Common myeloid progenitor, CD34-positive (primary cell): ENCODE data around the gene ANKRD49.
A peak's percentile ranks its signal among the peaks of the same experiment; 100 is the strongest.

ENCODE experiments used
- CTCF ChIA-PET: fragments of 350-600 bp; sonication (Branson Sonifier 250); formaldehyde crosslinking; loops from one replicate; lab custom pipeline; 2021; ENCODE audit warnings: antibody characterized with exemption; lab: Charles Lee
- POLR2A ChIA-PET: fragments of 350-600 bp; sonication (Branson Sonifier 250); formaldehyde crosslinking; loops from one replicate; lab custom pipeline; 2021; ENCODE audit warnings: antibody characterized with exemption; lab: Charles Lee
- DNase-seq, 3 donors: peaks; one replicate each; pipeline versions ENCODE4 v3.0.0 to v3.0.0-alpha.2; 2013
- H3K27ac ChIP-seq, 2 experiments: 1 replicate in 1 of 2; 2 replicates in 1 of 2; pipeline ENCODE4 v1.7.0; 2013; ENCODE audit warnings: inconsistent platforms in 2 of 2, low read length in 2 of 2, mild to moderate bottlenecking in 2 of 2, low read depth in 1 of 2, moderate library complexity in 1 of 2; ENCODE audit not compliant: severe bottlenecking in 2 of 2, insufficient read depth in 1 of 2, poor library complexity in 1 of 2
- H3K27me3 ChIP-seq, 5 experiments: replicated peaks in 2 of 5; 1 replicate in 3 of 5; 2 replicates in 2 of 5; pipeline versions ENCODE4 v1.6.1 to v1.7.0; 2013; ENCODE audit warnings: low read length in 4 of 5, mild to moderate bottlenecking in 2 of 5, moderate library complexity in 2 of 5, inconsistent platforms in 1 of 5; ENCODE audit not compliant: insufficient read depth in 5 of 5, control insufficient read depth in 4 of 5
- H3K36me3 ChIP-seq, 4 experiments: 1 replicate in 2 of 4; 2 replicates in 2 of 4; pipeline versions ENCODE4 v1.6.1 to v1.7.0; 2013; ENCODE audit warnings: low read length in 3 of 4, control low read depth in 1 of 4, mild to moderate bottlenecking in 1 of 4; ENCODE audit not compliant: control insufficient read depth in 4 of 4, insufficient read depth in 4 of 4
- H3K4me1 ChIP-seq, 4 experiments: 1 replicate in 3 of 4; 2 replicates in 1 of 4; pipeline versions ENCODE4 v1.6.1 to v1.7.1; 2013; ENCODE audit warnings: low read length in 3 of 4, mild to moderate bottlenecking in 3 of 4, control low read depth in 1 of 4, inconsistent platforms in 1 of 4, moderate library complexity in 1 of 4; ENCODE audit not compliant: control insufficient read depth in 4 of 4, insufficient read depth in 4 of 4; ENCODE audit errors: control extremely low read depth in 1 of 4
- H3K4me3 ChIP-seq, 7 experiments: 1 replicate in 4 of 7; 2 replicates in 3 of 7; pipeline versions ENCODE4 v1.5.1 to v1.7.0; 2013; ENCODE audit warnings: mild to moderate bottlenecking in 7 of 7, low read length in 6 of 7, moderate library complexity in 6 of 7, inconsistent platforms in 2 of 7, low read depth in 2 of 7, control low read depth in 1 of 7; ENCODE audit not compliant: insufficient read depth in 4 of 7, control insufficient read depth in 1 of 7; ENCODE audit errors: extremely low read depth in 1 of 7
- H3K9me3 ChIP-seq, 5 experiments: 1 replicate in 4 of 5; 2 replicates in 1 of 5; pipeline versions ENCODE4 v1.6.1 to v1.7.1; 2013; ENCODE audit warnings: low read length in 4 of 5, mild to moderate bottlenecking in 2 of 5, inconsistent platforms in 1 of 5, low read depth in 1 of 5, moderate library complexity in 1 of 5; ENCODE audit not compliant: control insufficient read depth in 4 of 5, insufficient read depth in 2 of 5; ENCODE audit errors: control extremely low read depth in 1 of 5
- WGBS: methylation state at CpG from one replicate; pipeline ENCODE4 v1.1.5; 2013; ENCODE audit not compliant: insufficient coverage; 5-methylcytosine and 5-hydroxymethylcytosine counted together

Gene ANKRD49

GRCh38 chr11:94516725-94517124 is 22.9 kb downstream of the ANKRD49 start:
- Histone ChIP-seq H3K4me1 (peaks cover 0 to 18% (median 15%) of the 10 kb centered on the region in 4 experiments), H3K4me3 (no peak overlapping the region), H3K9me3 (no peaks in the 10 kb centered on the region), H3K27me3 (peaks cover 0 to 2% (median 0%) of the 10 kb centered on the region in 5 experiments), H3K27ac (no peak overlapping the region), H3K36me3 (no peaks in the 10 kb centered on the region)
- ChIA-PET CTCF (interaction anchor here (0.6 to 9.1 kb wide), 8 partner anchors 9 to 190 kb away, joined by 3 to 109 read pairs (median 3); no protein-coding TSS in a partner anchor), POLR2A (no interaction called here)
- 50% methylated on average over 1 of the region's 1 CpG for WGBS
- DNase-seq, result no peak

DNA sequence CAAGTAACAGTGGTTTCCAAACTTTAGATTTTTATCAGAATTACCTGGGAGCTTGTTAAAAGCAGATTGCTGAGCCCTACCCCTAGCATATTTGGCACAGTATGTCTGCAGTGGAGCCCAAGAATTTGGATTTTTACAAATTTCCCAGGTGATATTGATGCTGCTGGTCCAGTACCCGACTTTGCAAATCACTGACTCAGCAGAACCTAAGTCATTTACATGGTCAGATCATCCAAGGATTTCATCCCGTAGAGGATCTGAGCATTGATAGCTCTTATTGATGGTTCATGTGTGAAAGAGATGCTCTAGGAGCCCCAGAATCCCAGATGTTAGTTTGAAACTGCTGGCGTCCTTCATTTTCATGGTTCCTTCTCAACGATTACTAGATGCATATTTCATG is 24.5 kb downstream of the ANKRD49 start:
- POLR2A ChIA-PET, result no interaction called here
- Histone ChIP-seq H3K9me3 (no peaks in the 10 kb centered on the region), H3K36me3 (no peaks in the 10 kb centered on the region), H3K27me3 (peaks cover 0 to 2% (median 0%) of the 10 kb centered on the region in 5 experiments), H3K4me1 (peaks cover 0 to 3% (median under 1%) of the 10 kb centered on the region in 4 experiments), H3K27ac (no peak overlapping the region), H3K4me3 (no peak overlapping the region)
- DNase-seq, result no peak
- CTCF ChIA-PET, result interaction anchor here (0.5 to 9.1 kb wide), 8 partner anchors 15 to 223 kb away, joined by 3 to 109 read pairs (median 4); no protein-coding TSS in a partner anchor
- 83% methylated on average over 2 of the region's 4 CpGs for WGBS

DNA sequence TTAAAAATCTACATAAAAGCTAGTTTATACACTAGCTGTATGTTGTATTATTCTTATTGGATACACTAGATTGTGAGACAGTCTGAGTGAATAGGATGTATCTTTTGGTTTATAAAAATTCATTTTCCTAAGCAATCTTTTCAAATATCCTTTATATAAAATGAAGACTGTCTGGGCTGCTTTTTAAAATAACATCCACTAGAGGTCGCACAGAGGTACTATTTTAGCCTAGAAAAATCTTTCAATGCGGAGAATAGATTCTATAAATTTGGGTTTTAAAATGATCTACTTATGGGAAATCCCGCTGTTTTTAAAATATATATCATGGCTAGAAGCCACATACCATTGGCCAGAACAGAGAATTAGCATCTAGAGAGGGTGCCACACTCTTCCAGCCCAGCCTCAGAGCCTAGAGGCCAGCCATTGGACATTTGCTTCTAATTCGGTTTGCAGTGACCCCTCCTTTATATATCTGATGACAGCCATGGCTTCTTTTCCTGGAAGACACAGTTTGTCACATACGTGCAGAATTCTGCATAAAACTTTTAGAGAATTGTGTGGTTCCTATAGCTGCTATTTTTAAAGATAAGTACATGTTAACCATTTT is 25.8 kb downstream of the ANKRD49 start:
- H3K4me3 ChIP-seq, result no peak overlapping the region
- H3K36me3 ChIP-seq, result no peaks in the 10 kb centered on the region
- no peaks in the 10 kb centered on the region for H3K4me1 ChIP-seq
- ChIA-PET CTCF (interaction anchor here (0.6 to 9.1 kb wide), 18 partner anchors 8 to 1659 kb away, joined by 3 to 109 read pairs (median 4); partner anchors contain the start of gene PIWIL4), POLR2A (no interaction called here)
- DNase-seq, result peak; percentile 25 to 65 (median 52)
- no CpG with 5 or more reads among the region's 5 CpGs for WGBS
- H3K9me3 ChIP-seq, result no peaks in the 10 kb centered on the region
- peaks cover 0 to 2% (median 0%) of the 10 kb centered on the region in 5 experiments for H3K27me3 ChIP-seq
- no peak overlapping the region for H3K27ac ChIP-seq

GRCh38 chr11:94521684-94522083 is 27.9 kb downstream of the ANKRD49 start:
- H3K36me3 ChIP-seq, result no peaks in the 10 kb centered on the region
- H3K4me3 ChIP-seq, result no peak overlapping the region
- POLR2A ChIA-PET, result no interaction called here
- H3K27me3 ChIP-seq, result no peaks in the 10 kb centered on the region
- H3K27ac ChIP-seq, result no peak overlapping the region
- 62% methylated on average over 4 of the region's 5 CpGs for WGBS
- H3K4me1 ChIP-seq, result peaks cover 3 to 11% (median 6%) of the 10 kb centered on the region in 4 experiments
- DNase-seq, result peak; percentile 22 to 36 (median 35)
- H3K9me3 ChIP-seq, result no peaks in the 10 kb centered on the region
- CTCF ChIA-PET, result interaction anchor here (0.8 to 9.1 kb wide), 7 partner anchors 14 to 117 kb away, joined by 3 to 109 read pairs (median 4); partner anchors contain the start of gene PIWIL4

DNA sequence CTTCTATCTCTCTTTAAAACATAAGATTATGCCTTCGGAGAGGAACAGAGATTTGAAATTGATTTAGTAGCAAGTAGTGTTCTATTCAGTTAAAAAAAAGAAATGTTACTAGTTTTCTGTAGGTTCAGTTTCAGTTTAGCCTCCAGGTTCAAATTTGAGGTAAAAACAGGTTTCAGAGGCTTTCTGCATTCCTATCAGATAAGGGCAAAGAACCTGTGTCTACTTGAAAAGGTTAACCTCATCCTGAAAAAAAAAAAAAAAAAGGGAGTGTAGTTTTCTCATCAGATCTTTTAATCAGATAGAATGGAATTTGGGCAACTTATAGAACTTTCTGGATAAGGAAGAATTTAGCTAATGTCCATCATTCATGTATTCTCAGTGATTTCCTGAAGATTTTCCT is 30.6 kb downstream of the ANKRD49 start:
- ChIA-PET POLR2A (no interaction called here), CTCF (interaction anchor here (9.1 kb wide), 1 partner anchor 72 kb away, joined by 109 read pairs; no protein-coding TSS in a partner anchor)
- DNase-seq, result no peak
- Histone ChIP-seq H3K9me3 (no peaks in the 10 kb centered on the region), H3K36me3 (no peaks in the 10 kb centered on the region), H3K27me3 (no peaks in the 10 kb centered on the region), H3K27ac (no peak overlapping the region), H3K4me1 (peaks cover 3 to 15% (median 8%) of the 10 kb centered on the region in 4 experiments), H3K4me3 (no peak overlapping the region)
- WGBS, result no CpG with 5 or more reads among the region's 1 CpG

- no peaks in the 10 kb centered on the region for H3K36me3 ChIP-seq
- peaks cover 3 to 15% (median 8%) of the 10 kb centered on the region in 4 experiments for H3K4me1 ChIP-seq
- H3K27me3 ChIP-seq, result no peaks in the 10 kb centered on the region
- CTCF ChIA-PET, result interaction anchor here (0.9 to 1.4 kb wide), 3 partner anchors 9 to 72 kb away, joined by 3 to 5 read pairs (median 5); no protein-coding TSS in a partner anchor
- 100% methylated on average over 1 of the region's 5 CpGs for WGBS
- DNase-seq, result peak; percentile 17 to 72 (median 67)
- POLR2A ChIA-PET, result no interaction called here
- no peak overlapping the region for H3K4me3 ChIP-seq
- no peaks in the 10 kb centered on the region for H3K9me3 ChIP-seq
- no peak overlapping the region for H3K27ac ChIP-seq
These were observed 32.0 kb downstream of the ANKRD49 start for GRCh38 chr11:94525546-94526324.
